PFSK-1 (cell line): ENCODE measurements around the gene C6orf132.

Experiments
- REST ChIP-seq, 2 experiments: IDR thresholded peaks; 2 replicates each; pipeline versions ENCODE4 v1.6.1 to v1.8.0; 2011 to 2012; ENCODE audit warnings: low read depth in 2 of 2, low read length in 2 of 2, control low read depth in 1 of 2, inconsistent platforms in 1 of 2, mild to moderate bottlenecking in 1 of 2, moderate library complexity in 1 of 2; ENCODE audit not compliant: insufficient read depth in 1 of 2
- SIN3A ChIP-seq: IDR thresholded peaks from 2 replicates; pipeline ENCODE4 v1.6.1; 2012; ENCODE audit warnings: mild to moderate bottlenecking, low read length, moderate library complexity, borderline replicate concordance; ENCODE audit not compliant: insufficient read depth

- TF ChIP-seq SIN3A: no peak
- no peak for TF ChIP-seq REST (IDR thresholded peaks at IDR 0.05; ENCODE audit: insufficient read depth in 1 of 2, low read depth in 2 of 2, low read length in 2 of 2)
Measured at GRCh38 chr6:42123379-42124103, 18.9 kb downstream of the C6orf132 start.
